ENCODE results near the gene SLC17A2.
"Not testable (repeated sequence)": the region's sequence is repeated elsewhere in the genome, so short reads cannot be mapped to it uniquely, and the experiment has no call there.

GRCh38 chr6:25929785-25930184, 706 bp downstream of the SLC17A2 start:
- TF ChIP-seq ZNF175 (tag by site-specific recombination; IDR thresholded peaks at IDR 0.05); CTCF (tag by site-specific recombination; IDR thresholded peaks at IDR 0.05); RBAK (tag by site-specific recombination; IDR thresholded peaks at IDR 0.05); PATZ1 (tag by site-specific recombination; IDR thresholded peaks at IDR 0.05); ZNF488 (tag by site-specific recombination; IDR thresholded peaks at IDR 0.05); MZF1 (tag by site-specific recombination; IDR thresholded peaks at IDR 0.05; ENCODE audit: borderline replicate concordance); ZNF140 (tag by site-specific recombination; IDR thresholded peaks at IDR 0.05); ZNF792 (tag by site-specific recombination; IDR thresholded peaks at IDR 0.05); ZNF133 (tag by site-specific recombination; IDR thresholded peaks at IDR 0.05): not testable (repeated sequence)
